Measurements from ENCODE around the gene TOX4. TPM values are rescaled to one million over a fixed set of nuclear protein-coding genes. Genes with fewer than 3 reads are reported as not detected.

Gene TOX4
- total and polyA plus RNA-seq, 9 of the 15 experiments (the other 6 are each of a cell fraction or from before 2014, with no cell fraction given) = 9.9 to 76.5 (median 41.0) TPM

DNA sequence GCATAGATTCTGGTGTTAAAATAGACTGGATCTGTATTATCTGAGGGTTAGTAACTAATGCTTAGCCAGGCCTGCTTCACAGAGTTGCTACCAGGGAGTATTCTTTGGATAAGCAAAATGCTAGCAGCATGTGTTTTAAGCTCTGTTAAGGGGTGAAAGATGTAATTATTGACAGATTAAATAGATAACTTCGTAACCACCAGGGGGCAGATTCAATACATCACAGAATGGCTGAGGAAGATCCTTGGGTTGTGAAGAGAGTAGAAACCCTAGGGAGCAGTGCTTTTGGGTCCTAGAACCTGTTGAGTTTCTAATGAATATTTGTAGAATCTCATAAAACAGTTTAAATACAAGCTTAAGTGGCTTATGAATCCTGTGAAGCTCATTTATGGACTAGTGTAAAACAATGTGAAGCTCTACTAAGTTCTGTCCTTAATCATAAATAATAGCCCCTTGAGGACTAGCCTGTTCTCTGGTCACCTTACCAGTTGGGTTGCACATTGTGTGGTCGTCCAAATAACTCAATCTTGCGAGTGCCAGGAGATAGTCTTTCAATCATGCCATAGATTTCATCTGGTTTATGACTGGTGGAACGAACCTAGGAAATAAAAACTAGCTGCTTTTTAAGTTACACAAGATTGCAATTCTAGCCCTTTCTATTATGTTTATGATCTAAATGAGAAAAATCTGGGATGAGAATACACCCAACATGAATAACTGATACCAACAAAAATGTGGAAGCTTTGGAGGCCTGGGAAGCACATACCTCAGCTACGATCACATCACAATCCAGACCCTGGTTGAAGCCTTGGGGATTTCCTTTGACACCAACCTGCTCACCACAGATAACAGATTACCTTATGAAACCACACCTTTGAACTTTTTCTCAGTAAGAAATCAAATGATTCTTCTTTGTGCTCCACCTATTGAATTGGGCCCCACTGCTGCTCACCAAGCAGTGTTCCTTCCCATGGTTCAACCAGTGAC is 21.8 kb downstream of the TOX4 start (continued):
- TF ChIP-seq, protein P1, sequence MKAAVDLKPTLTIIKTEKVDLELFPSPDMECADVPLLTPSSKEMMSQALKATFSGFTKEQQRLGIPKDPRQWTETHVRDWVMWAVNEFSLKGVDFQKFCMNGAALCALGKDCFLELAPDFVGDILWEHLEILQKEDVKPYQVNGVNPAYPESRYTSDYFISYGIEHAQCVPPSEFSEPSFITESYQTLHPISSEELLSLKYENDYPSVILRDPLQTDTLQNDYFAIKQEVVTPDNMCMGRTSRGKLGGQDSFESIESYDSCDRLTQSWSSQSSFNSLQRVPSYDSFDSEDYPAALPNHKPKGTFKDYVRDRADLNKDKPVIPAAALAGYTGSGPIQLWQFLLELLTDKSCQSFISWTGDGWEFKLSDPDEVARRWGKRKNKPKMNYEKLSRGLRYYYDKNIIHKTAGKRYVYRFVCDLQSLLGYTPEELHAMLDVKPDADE (conservative IDR thresholded peaks at IDR 0.05; ENCODE audit: control insufficient read depth, low read depth, low read length) = no peak

DNA sequence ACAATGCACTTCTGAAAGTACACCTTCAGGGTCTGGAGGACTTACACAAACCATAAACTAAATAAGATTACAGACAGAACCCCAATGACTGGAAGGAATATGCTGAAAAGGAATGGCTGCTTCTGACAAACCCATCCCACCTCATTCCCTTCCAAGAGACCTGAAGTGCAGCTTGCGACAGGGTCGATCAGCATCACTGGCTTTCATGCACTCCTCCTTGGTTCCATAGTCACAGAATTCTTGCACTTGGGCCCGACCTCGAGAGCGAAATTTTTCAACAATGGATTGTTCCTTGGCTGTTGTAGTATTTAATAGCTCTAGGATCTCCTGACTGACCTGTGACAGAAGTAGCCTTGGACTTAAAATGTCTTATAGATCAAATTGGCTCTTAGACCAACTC is 24.6 kb downstream of the TOX4 start:
- ATAC-seq = no peak
- H4K20me1 ChIP-seq (replicated peaks; ENCODE audit: control insufficient read depth, insufficient read depth, low read length) = no peaks in the 10 kb centered on the region; the same call in 1 of the 2 replicates
- peaks cover 21% of the 10 kb centered on the region for H3K79me2 ChIP-seq (ENCODE audit: control insufficient read depth, insufficient read depth, low read length)
- intact Hi-C loops (cut with micrococcal nuclease) = no loop called here
- no peaks in the 10 kb centered on the region for H3K27me3 ChIP-seq (ENCODE audit: control insufficient read depth in 2 of 2, insufficient read depth in 2 of 2, low read length in 2 of 2)
- no TSS peak for BruUV-seq (replicated peaks)
- in situ Hi-C loops (cut with MboI) = loop anchor here (5.0 kb wide), 1 partner anchor 56 kb away; no protein-coding TSS in a partner anchor
- no peak overlapping the region for H2AFZ ChIP-seq (ENCODE audit: low read depth, low read length)
- CTCF ChIA-PET (ENCODE audit: low intra/inter-chr PET ratio) = no interaction called here
- POLR2A ChIA-PET = interaction anchor here (0.6 to 2.4 kb wide), 2 partner anchors 8 to 45 kb away, joined by 3 to 13 read pairs; partner anchors contain the start of gene METTL3
- 97% methylated on average over 5 of the region's 5 CpGs for WGBS (ENCODE audit: insufficient coverage, low coverage, missing lambda C conversion rate)
- no peaks in the 10 kb centered on the region for H3K9me3 ChIP-seq (replicated peaks; ENCODE audit: control insufficient read depth, insufficient read depth, low read depth, low read length)
- H3K27ac ChIP-seq (ENCODE audit: extremely low read depth, low read depth, low read length) = no peak overlapping the region
- H3K4me3 ChIP-seq = no peak overlapping the region
- no peaks in the 10 kb centered on the region for H3K9me1 ChIP-seq (ENCODE audit: control insufficient read depth, insufficient read depth, low read length)
- peaks cover 87% of the 10 kb centered on the region for H3K36me3 ChIP-seq (ENCODE audit: control insufficient read depth, insufficient read depth, low read length)
- H3K4me2 ChIP-seq (ENCODE audit: insufficient read depth, low read length) = no peak overlapping the region
- no peak for FAIRE-seq
- H3K4me1 ChIP-seq (replicated peaks in 1 of 2; ENCODE audit: control insufficient read depth in 2 of 2, insufficient read depth in 2 of 2, low read length in 2 of 2) = no peaks in the 10 kb centered on the region
- DNase-seq (ENCODE audit: extremely low read depth in 1 of 4, low spot score in 3 of 4) = no peak
- no peak overlapping the region for H3K9ac ChIP-seq (ENCODE audit: insufficient read depth in 1 of 2, low read depth in 2 of 2, low read length in 2 of 2)
- TF ChIP-seq NR2C2 (CRISPR knock-in tag; IDR thresholded peaks at IDR 0.05) = no peak
- TF ChIP-seq NR2C2 (tag; IDR thresholded peaks at IDR 0.05) = no peak
- no peak for TF ChIP-seq KDM2B (CRISPR knock-in tag; IDR thresholded peaks at IDR 0.05)
- no peak for TF ChIP-seq MYNN (IDR thresholded peaks at IDR 0.05)
- no peak for TF ChIP-seq MYNN (CRISPR knock-in tag; IDR thresholded peaks at IDR 0.05)
- TF ChIP-seq, protein P2, sequence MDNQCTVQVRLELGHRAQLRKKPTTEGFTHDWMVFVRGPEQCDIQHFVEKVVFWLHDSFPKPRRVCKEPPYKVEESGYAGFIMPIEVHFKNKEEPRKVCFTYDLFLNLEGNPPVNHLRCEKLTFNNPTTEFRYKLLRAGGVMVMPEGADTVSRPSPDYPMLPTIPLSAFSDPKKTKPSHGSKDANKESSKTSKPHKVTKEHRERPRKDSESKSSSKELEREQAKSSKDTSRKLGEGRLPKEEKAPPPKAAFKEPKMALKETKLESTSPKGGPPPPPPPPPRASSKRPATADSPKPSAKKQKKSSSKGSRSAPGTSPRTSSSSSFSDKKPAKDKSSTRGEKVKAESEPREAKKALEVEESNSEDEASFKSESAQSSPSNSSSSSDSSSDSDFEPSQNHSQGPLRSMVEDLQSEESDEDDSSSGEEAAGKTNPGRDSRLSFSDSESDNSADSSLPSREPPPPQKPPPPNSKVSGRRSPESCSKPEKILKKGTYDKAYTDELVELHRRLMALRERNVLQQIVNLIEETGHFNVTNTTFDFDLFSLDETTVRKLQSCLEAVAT (IDR thresholded peaks at IDR 0.05) = no peak
- no peak for TF ChIP-seq MCM7 (IDR thresholded peaks at IDR 0.05)
- TF ChIP-seq, protein P3, sequence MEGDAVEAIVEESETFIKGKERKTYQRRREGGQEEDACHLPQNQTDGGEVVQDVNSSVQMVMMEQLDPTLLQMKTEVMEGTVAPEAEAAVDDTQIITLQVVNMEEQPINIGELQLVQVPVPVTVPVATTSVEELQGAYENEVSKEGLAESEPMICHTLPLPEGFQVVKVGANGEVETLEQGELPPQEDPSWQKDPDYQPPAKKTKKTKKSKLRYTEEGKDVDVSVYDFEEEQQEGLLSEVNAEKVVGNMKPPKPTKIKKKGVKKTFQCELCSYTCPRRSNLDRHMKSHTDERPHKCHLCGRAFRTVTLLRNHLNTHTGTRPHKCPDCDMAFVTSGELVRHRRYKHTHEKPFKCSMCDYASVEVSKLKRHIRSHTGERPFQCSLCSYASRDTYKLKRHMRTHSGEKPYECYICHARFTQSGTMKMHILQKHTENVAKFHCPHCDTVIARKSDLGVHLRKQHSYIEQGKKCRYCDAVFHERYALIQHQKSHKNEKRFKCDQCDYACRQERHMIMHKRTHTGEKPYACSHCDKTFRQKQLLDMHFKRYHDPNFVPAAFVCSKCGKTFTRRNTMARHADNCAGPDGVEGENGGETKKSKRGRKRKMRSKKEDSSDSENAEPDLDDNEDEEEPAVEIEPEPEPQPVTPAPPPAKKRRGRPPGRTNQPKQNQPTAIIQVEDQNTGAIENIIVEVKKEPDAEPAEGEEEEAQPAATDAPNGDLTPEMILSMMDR (IDR thresholded peaks at IDR 0.05 in 2 of 3, conservative IDR thresholded peaks at IDR 0.05 in 1 of 3; ENCODE audit: insufficient read depth in 2 of 3, low read depth in 1 of 3, low read length in 3 of 3) = no peak
- TF ChIP-seq SOX6 (IDR thresholded peaks at IDR 0.05) = no peak
- TF ChIP-seq ATF7 (IDR thresholded peaks at IDR 0.05) = no peak
- no peak for TF ChIP-seq PHTF2 (CRISPR knock-in tag; IDR thresholded peaks at IDR 0.05)
- TF ChIP-seq, protein P4, sequence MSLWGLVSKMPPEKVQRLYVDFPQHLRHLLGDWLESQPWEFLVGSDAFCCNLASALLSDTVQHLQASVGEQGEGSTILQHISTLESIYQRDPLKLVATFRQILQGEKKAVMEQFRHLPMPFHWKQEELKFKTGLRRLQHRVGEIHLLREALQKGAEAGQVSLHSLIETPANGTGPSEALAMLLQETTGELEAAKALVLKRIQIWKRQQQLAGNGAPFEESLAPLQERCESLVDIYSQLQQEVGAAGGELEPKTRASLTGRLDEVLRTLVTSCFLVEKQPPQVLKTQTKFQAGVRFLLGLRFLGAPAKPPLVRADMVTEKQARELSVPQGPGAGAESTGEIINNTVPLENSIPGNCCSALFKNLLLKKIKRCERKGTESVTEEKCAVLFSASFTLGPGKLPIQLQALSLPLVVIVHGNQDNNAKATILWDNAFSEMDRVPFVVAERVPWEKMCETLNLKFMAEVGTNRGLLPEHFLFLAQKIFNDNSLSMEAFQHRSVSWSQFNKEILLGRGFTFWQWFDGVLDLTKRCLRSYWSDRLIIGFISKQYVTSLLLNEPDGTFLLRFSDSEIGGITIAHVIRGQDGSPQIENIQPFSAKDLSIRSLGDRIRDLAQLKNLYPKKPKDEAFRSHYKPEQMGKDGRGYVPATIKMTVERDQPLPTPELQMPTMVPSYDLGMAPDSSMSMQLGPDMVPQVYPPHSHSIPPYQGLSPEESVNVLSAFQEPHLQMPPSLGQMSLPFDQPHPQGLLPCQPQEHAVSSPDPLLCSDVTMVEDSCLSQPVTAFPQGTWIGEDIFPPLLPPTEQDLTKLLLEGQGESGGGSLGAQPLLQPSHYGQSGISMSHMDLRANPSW (CRISPR knock-in tag; IDR thresholded peaks at IDR 0.05) = no peak
